Peyer's patch (tissue), 4 donors: ENCODE results near the gene MMAB. TPM values are rescaled to one million over a fixed set of nuclear protein-coding genes. Genes with fewer than 3 reads are reported as not detected.
A peak's percentile ranks its signal among the peaks of the same experiment; 100 is the strongest.

Experiments
- DNase-seq, 3 donors: peaks; one replicate each; pipeline ENCODE4 v3.0.0-alpha.2; 2017 to 2019
- H3K27ac ChIP-seq, 4 donors: fragments of 200-600 bp; sonication (generic); one replicate each; pipeline ENCODE4 v1.5.1; 2016 to 2019
- H3K27me3 ChIP-seq, 2 donors: fragments of 200-600 bp; sonication (generic); one replicate each; pipeline ENCODE4 v1.5.1; 2019
- H3K36me3 ChIP-seq, 3 donors: fragments of 200-600 bp; sonication (generic); one replicate each; pipeline ENCODE4 v1.5.1; 2016 to 2019
- H3K4me1 ChIP-seq, 4 donors: fragments of 200-600 bp; sonication (generic); one replicate each; pipeline ENCODE4 v1.5.1; 2016 to 2019
- H3K4me3 ChIP-seq, 4 donors: fragments of 200-600 bp; sonication (generic); 1 replicate in 3 of 4; 2 replicates in 1 of 4; pipeline ENCODE4 v1.5.1; 2016 to 2019; ENCODE audit warnings: mild to moderate bottlenecking in 1 of 4
- H3K9me3 ChIP-seq, 4 donors: fragments of 200-600 bp; sonication (generic); one replicate each; pipeline ENCODE4 v1.5.1; 2016 to 2019; ENCODE audit warnings: mild to moderate bottlenecking in 1 of 4
- CTCF ChIP-seq, 6 experiments: fragments of 450-650 bp in 4 of 6; fragments of 200-600 bp in 2 of 6; sonication (generic) in 1 of 6; IDR thresholded peaks; one replicate each; pipeline ENCODE4 v1.5.1; 2017 to 2019; ENCODE audit warnings: antibody characterized with exemption in 6 of 6, mild to moderate bottlenecking in 3 of 6, moderate library complexity in 1 of 6
- POLR2A ChIP-seq, 2 donors: fragments of 450-650 bp; IDR thresholded peaks; one replicate each; pipeline ENCODE4 v1.5.1; 2017; ENCODE audit warnings: antibody characterized with exemption in 2 of 2, mild to moderate bottlenecking in 2 of 2, moderate library complexity in 2 of 2
- total RNA-seq, 4 donors: library from RNA; depleted of rRNA; stranded (reverse); fragments of >200 nt; gene quantifications; one replicate each; pipeline ENCODE4 v1.1.0, GENCODE V29; 2016

Gene MMAB
- total RNA-seq, 4 donors from 2014 or later: 30.8 to 41.4 (median 32.1) TPM

- TF ChIP-seq POLR2A (IDR thresholded peaks at IDR 0.05) (no peak), CTCF (IDR thresholded peaks at IDR 0.05) (no peak)
- no peak for DNase-seq
- H3K27me3 ChIP-seq: no peaks in the 10 kb centered on the region
- peaks cover 0 to 51% (median 0%) of the 10 kb centered on the region in 3 donors for H3K36me3 ChIP-seq
- no peaks in the 10 kb centered on the region for H3K9me3 ChIP-seq
- no peak overlapping the region for H3K27ac ChIP-seq
- H3K4me3 ChIP-seq: no peak overlapping the region
- peaks cover 0 to 7% (median 2%) of the 10 kb centered on the region in 4 donors for H3K4me1 ChIP-seq
Measured at GRCh38 chr12:109592195-109592904, 19.0 kb upstream of the MMAB start.

- TF ChIP-seq CTCF (IDR thresholded peaks at IDR 0.05): no peak
- no peak for TF ChIP-seq POLR2A (IDR thresholded peaks at IDR 0.05)
- Histone ChIP-seq H3K4me1 (peaks cover 0 to 7% (median 2%) of the 10 kb centered on the region in 4 donors), H3K4me3 (no peak overlapping the region), H3K27ac (no peak overlapping the region), H3K36me3 (peaks cover 0 to 57% (median 0%) of the 10 kb centered on the region in 3 donors), H3K9me3 (no peaks in the 10 kb centered on the region), H3K27me3 (no peaks in the 10 kb centered on the region)
- DNase-seq: no peak
Measured at GRCh38 chr12:109591041-109591440, 17.7 kb upstream of the MMAB start.

- H3K9me3 ChIP-seq: no peaks in the 10 kb centered on the region
- H3K4me3 ChIP-seq: no peak overlapping the region
- DNase-seq: no peak
- H3K27me3 ChIP-seq: no peaks in the 10 kb centered on the region
- H3K36me3 ChIP-seq: peaks cover 0 to 57% (median 0%) of the 10 kb centered on the region in 3 donors
- no peak overlapping the region for H3K27ac ChIP-seq
- TF ChIP-seq POLR2A (IDR thresholded peaks at IDR 0.05): no peak
- no peak for TF ChIP-seq CTCF (IDR thresholded peaks at IDR 0.05)
- peaks cover 0 to 7% (median 2%) of the 10 kb centered on the region in 4 donors for H3K4me1 ChIP-seq
Measured at GRCh38 chr12:109590566-109590965, 17.3 kb upstream of the MMAB start.

- TF ChIP-seq CTCF (IDR thresholded peaks at IDR 0.05) (no peak), POLR2A (IDR thresholded peaks at IDR 0.05) (no peak)
- DNase-seq: no peak
- H3K27me3 ChIP-seq: no peaks in the 10 kb centered on the region
- peaks cover 0 to 49% (median 0%) of the 10 kb centered on the region in 3 donors for H3K36me3 ChIP-seq
- no peak overlapping the region for H3K27ac ChIP-seq
- H3K4me3 ChIP-seq: no peak overlapping the region
- no peaks in the 10 kb centered on the region for H3K9me3 ChIP-seq
- H3K4me1 ChIP-seq: peaks cover 0 to 7% (median 0%) of the 10 kb centered on the region in 4 donors
Measured at GRCh38 chr12:109589691-109590245, 16.5 kb upstream of the MMAB start.

- Histone ChIP-seq H3K4me1 (peaks cover 0 to 7% (median 0%) of the 10 kb centered on the region in 4 donors), H3K36me3 (peaks cover 0 to 51% (median 0%) of the 10 kb centered on the region in 3 donors), H3K27me3 (no peaks in the 10 kb centered on the region), H3K9me3 (no peaks in the 10 kb centered on the region), H3K4me3 (no peak overlapping the region), H3K27ac (peak overlapping the region in 1 of 4 donors; percentile 59)
- TF ChIP-seq CTCF (IDR thresholded peaks at IDR 0.05) (no peak), POLR2A (IDR thresholded peaks at IDR 0.05) (no peak)
- DNase-seq: no peak
Measured at GRCh38 chr12:109589240-109589590, 15.9 kb upstream of the MMAB start.
